ENCODE data around the gene GNE.
"Not testable (repeated sequence)": the region's sequence is repeated elsewhere in the genome, so short reads cannot be mapped to it uniquely, and the experiment has no call there.

- peak in 5 of 6 experiments; percentile 38 to 71 (median 48) for TF ChIP-seq CTCF (IDR thresholded peaks at IDR 0.05)
- not testable (repeated sequence) for TF ChIP-seq POLR2A (IDR thresholded peaks at IDR 0.05)
These were observed 10.2 kb downstream of the GNE start for GRCh38 chr9:36248061-36248460.

Data from esophagus squamous epithelium (tissue), 4 donors.